Measurements from ENCODE around the gene MARK1.

MARK1 gene

DNA sequence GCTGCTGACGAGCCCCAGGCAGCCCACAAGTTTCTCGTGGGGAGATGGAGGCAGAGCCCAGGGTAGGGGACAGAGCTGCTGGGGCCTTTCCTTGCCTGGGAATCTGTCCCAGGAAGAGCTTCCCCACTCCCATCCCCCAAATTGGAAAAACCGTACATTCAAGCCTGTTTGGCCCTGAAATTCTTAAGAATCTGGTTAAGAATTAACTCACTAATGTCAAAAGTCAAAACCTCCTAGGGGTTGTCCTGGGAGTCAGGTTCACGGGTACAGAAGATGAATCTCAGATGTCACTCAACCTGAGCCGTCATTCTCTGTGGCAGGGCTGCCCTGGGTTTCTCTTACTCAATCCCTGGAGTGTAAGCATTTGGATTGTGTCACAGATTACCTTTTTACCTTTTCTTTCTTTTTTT, 170.7 kb downstream of the MARK1 start:
- DNase-seq: no peak
- H3F3A ChIP-seq (ENCODE audit: insufficient read depth, low read length): no peaks in the 10 kb centered on the region
- H3K27me3 ChIP-seq (replicated peaks; ENCODE audit: insufficient read depth, low read length): no peaks in the 10 kb centered on the region
- no peaks in the 10 kb centered on the region for H3K4me1 ChIP-seq (ENCODE audit: low read length)
- no peaks in the 10 kb centered on the region for H3K79me2 ChIP-seq (ENCODE audit: low read length)
- H4K20me1 ChIP-seq (ENCODE audit: insufficient read depth, low read length): no peaks in the 10 kb centered on the region
- H3K36me3 ChIP-seq (replicated peaks; ENCODE audit: insufficient read depth, low read length): no peaks in the 10 kb centered on the region
- H3K9me3 ChIP-seq (replicated peaks; ENCODE audit: insufficient read depth, low read length): no peaks in the 10 kb centered on the region
- H3K9me2 ChIP-seq (replicated peaks; ENCODE audit: insufficient read depth, low read length): no peaks in the 10 kb centered on the region
- no peak overlapping the region for H3K4me3 ChIP-seq (ENCODE audit: low read length)
- no peak for TF ChIP-seq EZH2phosphoT487 (IDR thresholded peaks at IDR 0.05; ENCODE audit: low read length)
- no peak for TF ChIP-seq EZH2 (optimal IDR thresholded peaks at IDR 0.05; ENCODE audit: low read depth, low read length)
- TF ChIP-seq, protein P1, sequence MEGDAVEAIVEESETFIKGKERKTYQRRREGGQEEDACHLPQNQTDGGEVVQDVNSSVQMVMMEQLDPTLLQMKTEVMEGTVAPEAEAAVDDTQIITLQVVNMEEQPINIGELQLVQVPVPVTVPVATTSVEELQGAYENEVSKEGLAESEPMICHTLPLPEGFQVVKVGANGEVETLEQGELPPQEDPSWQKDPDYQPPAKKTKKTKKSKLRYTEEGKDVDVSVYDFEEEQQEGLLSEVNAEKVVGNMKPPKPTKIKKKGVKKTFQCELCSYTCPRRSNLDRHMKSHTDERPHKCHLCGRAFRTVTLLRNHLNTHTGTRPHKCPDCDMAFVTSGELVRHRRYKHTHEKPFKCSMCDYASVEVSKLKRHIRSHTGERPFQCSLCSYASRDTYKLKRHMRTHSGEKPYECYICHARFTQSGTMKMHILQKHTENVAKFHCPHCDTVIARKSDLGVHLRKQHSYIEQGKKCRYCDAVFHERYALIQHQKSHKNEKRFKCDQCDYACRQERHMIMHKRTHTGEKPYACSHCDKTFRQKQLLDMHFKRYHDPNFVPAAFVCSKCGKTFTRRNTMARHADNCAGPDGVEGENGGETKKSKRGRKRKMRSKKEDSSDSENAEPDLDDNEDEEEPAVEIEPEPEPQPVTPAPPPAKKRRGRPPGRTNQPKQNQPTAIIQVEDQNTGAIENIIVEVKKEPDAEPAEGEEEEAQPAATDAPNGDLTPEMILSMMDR (IDR thresholded peaks at IDR 0.05; ENCODE audit: low read length): no peak
- no peak overlapping the region for H2AFZ ChIP-seq (ENCODE audit: low read length)
- no peak overlapping the region for H3K9ac ChIP-seq (ENCODE audit: low read length)
- H3K27ac ChIP-seq (ENCODE audit: low read length): no peak overlapping the region
- no peak overlapping the region for H3K4me2 ChIP-seq (ENCODE audit: low read depth, low read length)

DNA sequence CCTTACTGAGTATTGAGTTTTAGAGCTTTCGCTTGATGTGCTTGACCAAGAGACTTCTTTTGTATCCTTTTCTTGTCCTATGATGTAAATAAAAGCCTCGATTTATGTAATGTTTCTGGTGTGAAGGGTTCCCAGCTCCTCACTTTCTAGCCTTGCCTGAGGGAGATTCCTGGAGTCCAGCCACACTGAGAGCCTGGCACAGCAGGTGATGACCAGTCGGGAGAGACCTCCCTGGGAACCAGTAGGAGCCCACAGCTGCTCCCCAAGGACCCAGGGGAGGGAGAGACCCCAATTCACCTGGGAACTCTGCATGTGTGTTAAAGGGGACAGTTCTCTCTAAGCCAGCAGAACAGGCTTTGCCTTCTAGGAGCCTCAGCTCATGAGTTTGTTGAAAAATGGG, 171.1 kb downstream of the MARK1 start:
- H3K4me1 ChIP-seq (ENCODE audit: low read length): no peaks in the 10 kb centered on the region
- no peaks in the 10 kb centered on the region for H3K36me3 ChIP-seq (replicated peaks; ENCODE audit: insufficient read depth, low read length)
- no peaks in the 10 kb centered on the region for H3K27me3 ChIP-seq (replicated peaks; ENCODE audit: insufficient read depth, low read length)
- no peak overlapping the region for H3K4me3 ChIP-seq (ENCODE audit: low read length)
- H3K4me2 ChIP-seq (ENCODE audit: low read depth, low read length): no peak overlapping the region
- no peak overlapping the region for H3K27ac ChIP-seq (ENCODE audit: low read length)
- no peaks in the 10 kb centered on the region for H3K79me2 ChIP-seq (ENCODE audit: low read length)
- H3K9me3 ChIP-seq (replicated peaks; ENCODE audit: insufficient read depth, low read length): no peaks in the 10 kb centered on the region
- no peaks in the 10 kb centered on the region for H3F3A ChIP-seq (ENCODE audit: insufficient read depth, low read length)
- no peak for TF ChIP-seq EZH2phosphoT487 (IDR thresholded peaks at IDR 0.05; ENCODE audit: low read length)
- TF ChIP-seq EZH2 (optimal IDR thresholded peaks at IDR 0.05; ENCODE audit: low read depth, low read length): no peak
- TF ChIP-seq, protein P1 (IDR thresholded peaks at IDR 0.05; ENCODE audit: low read length): no peak
- no peaks in the 10 kb centered on the region for H4K20me1 ChIP-seq (ENCODE audit: insufficient read depth, low read length)
- no peak overlapping the region for H3K9ac ChIP-seq (ENCODE audit: low read length)
- no peaks in the 10 kb centered on the region for H3K9me2 ChIP-seq (replicated peaks; ENCODE audit: insufficient read depth, low read length)
- H2AFZ ChIP-seq (ENCODE audit: low read length): no peak overlapping the region
- DNase-seq: no peak

DNA sequence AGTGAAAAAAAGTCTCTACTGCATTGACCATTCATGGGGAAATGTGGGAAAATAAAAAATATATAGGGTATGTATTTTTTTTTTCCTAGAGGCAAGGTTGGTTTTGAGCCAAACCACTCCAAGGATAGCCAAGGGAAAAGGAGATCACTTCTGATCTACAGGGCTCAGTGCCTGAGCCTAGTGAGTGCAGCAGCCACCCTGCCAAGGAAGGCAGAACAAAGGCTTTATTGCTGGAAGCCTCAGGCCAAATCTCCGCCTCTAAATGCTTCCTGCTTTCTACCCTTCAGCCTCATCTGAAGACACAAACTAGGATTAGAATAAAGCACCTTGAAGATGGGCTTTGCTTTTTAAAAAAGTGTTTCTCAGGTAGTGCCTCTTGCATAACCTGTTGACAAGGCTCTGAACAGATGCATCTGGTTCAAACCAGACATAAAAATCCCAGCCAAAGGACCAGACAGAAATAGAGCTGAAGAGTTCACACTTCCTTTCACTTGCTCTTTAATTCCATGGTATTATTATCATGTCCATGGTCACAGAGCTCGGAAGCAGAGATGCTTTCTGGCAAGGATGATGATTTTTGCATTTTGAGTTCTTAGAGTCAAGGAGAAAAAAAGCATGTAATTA, 172.7 kb downstream of the MARK1 start:
- DNase-seq: no peak
- TF ChIP-seq EZH2 (optimal IDR thresholded peaks at IDR 0.05; ENCODE audit: low read depth, low read length) (no peak), EZH2phosphoT487 (IDR thresholded peaks at IDR 0.05; ENCODE audit: low read length) (no peak)
- TF ChIP-seq, protein P1 (IDR thresholded peaks at IDR 0.05; ENCODE audit: low read length): no peak
- Histone ChIP-seq H3K79me2 (ENCODE audit: low read length) (no peaks in the 10 kb centered on the region), H3K9me3 (replicated peaks; ENCODE audit: insufficient read depth, low read length) (no peaks in the 10 kb centered on the region), H3F3A (ENCODE audit: insufficient read depth, low read length) (no peaks in the 10 kb centered on the region), H3K36me3 (replicated peaks; ENCODE audit: insufficient read depth, low read length) (no peaks in the 10 kb centered on the region), H3K9ac (ENCODE audit: low read length) (no peak overlapping the region), H4K20me1 (ENCODE audit: insufficient read depth, low read length) (no peaks in the 10 kb centered on the region), H2AFZ (ENCODE audit: low read length) (no peak overlapping the region), H3K27ac (ENCODE audit: low read length) (no peak overlapping the region), H3K4me3 (ENCODE audit: low read length) (no peak overlapping the region), H3K4me2 (ENCODE audit: low read depth, low read length) (no peak overlapping the region), H3K4me1 (ENCODE audit: low read length) (no peaks in the 10 kb centered on the region), H3K27me3 (replicated peaks; ENCODE audit: insufficient read depth, low read length) (no peaks in the 10 kb centered on the region), H3K9me2 (replicated peaks; ENCODE audit: insufficient read depth, low read length) (no peaks in the 10 kb centered on the region)
